ENCODE data around the gene R3HDM2. TPM values are rescaled to one million over a fixed set of nuclear protein-coding genes. Genes with fewer than 3 reads are reported as not detected.

R3HDM2 gene
- total and polyA plus RNA-seq, 2 of the 13 experiments (the other 11 are each of a cell fraction or from before 2014, with no cell fraction given) = 11.1 to 23.5 TPM

- H3K4me3 ChIP-seq (replicated peaks in 1 of 3; ENCODE audit: insufficient read depth in 1 of 3, low read depth in 2 of 3, low read length in 3 of 3) = no peak overlapping the region
- no peaks in the 10 kb centered on the region for H3K9me3 ChIP-seq (ENCODE audit: low read length)
- peaks cover 20 to 80% of the 10 kb centered on the region in 2 experiments for H3K27me3 ChIP-seq (ENCODE audit: control insufficient read depth in 1 of 2, insufficient read depth in 2 of 2, low read length in 2 of 2)
- POLR2A ChIA-PET = no interaction called here
- H3K4me2 ChIP-seq (ENCODE audit: low read depth, low read length) = no peak overlapping the region
- H3K4me1 ChIP-seq (ENCODE audit: insufficient read depth, low read length) = peaks cover 51% of the 10 kb centered on the region
- WGBS (ENCODE audit: low lambda C conversion rate) = 17% methylated on average over 4 of the region's 5 CpGs
- CTCF ChIA-PET (ENCODE audit: low intra/inter-chr PET ratio, low total read pairs) = interaction anchor here (9.8 kb wide), 1 partner anchor 22 kb away, joined by 308 read pairs; a partner anchor contains a TSS
- no peak overlapping the region for H2AFZ ChIP-seq (ENCODE audit: low read length)
- peaks cover 9% of the 10 kb centered on the region; the same call in 1 of the 2 replicates for H4K20me1 ChIP-seq (ENCODE audit: insufficient read depth, low read length)
- no peak for ATAC-seq
- no peaks in the 10 kb centered on the region for H3K79me2 ChIP-seq (ENCODE audit: insufficient read depth, low read length)
- H3K9ac ChIP-seq (ENCODE audit: insufficient read depth, low read depth, low read length) = no peak overlapping the region
- in situ Hi-C loops (cut with HindIII; ENCODE audit: extremely low pct_ligation_motif_present, low pct_unique_long_range_greater_than_20kb) = no loop called here
- FAIRE-seq = no peak
- no peak for DNase-seq (ENCODE audit: low spot score)
- no TSS peak for BruUV-seq (replicated peaks)
- no peak overlapping the region for H3K27ac ChIP-seq (ENCODE audit: extremely low read length, insufficient read depth, low read length)
- no peaks in the 10 kb centered on the region for H3K36me3 ChIP-seq (replicated peaks in 1 of 2; ENCODE audit: control insufficient read depth in 1 of 2, insufficient read depth in 2 of 2, low read length in 2 of 2)
- intact Hi-C loops (cut with micrococcal nuclease; ENCODE audit: unreplicated experiment) = no loop called here
- TF ChIP-seq KLF6 (CRISPR knock-in tag; IDR thresholded peaks at IDR 0.05) (no peak), ZNF720 (CRISPR knock-in tag; IDR thresholded peaks at IDR 0.05) (no peak), RXRB (CRISPR knock-in tag; IDR thresholded peaks at IDR 0.05; ENCODE audit: borderline replicate concordance) (no peak), ZBTB8A (CRISPR knock-in tag; IDR thresholded peaks at IDR 0.05; ENCODE audit: borderline replicate concordance, low read depth) (no peak), NFKBIZ (CRISPR knock-in tag; IDR thresholded peaks at IDR 0.05) (no peak), CREBL2 (CRISPR knock-in tag; IDR thresholded peaks at IDR 0.05; ENCODE audit: borderline replicate concordance) (no peak), GRHL1 (CRISPR knock-in tag; conservative IDR thresholded peaks at IDR 0.05) (no peak), ATF1 (CRISPR knock-in tag; IDR thresholded peaks at IDR 0.05) (no peak), ZBTB39 (CRISPR knock-in tag; IDR thresholded peaks at IDR 0.05) (no peak), CENPT (CRISPR knock-in tag; IDR thresholded peaks at IDR 0.05; ENCODE audit: low read depth) (no peak), KMT2A (CRISPR knock-in tag; IDR thresholded peaks at IDR 0.05) (no peak), RBM22 (optimal IDR thresholded peaks at IDR 0.05; ENCODE audit: low read length) (no peak), ZNF775 (CRISPR knock-in tag; IDR thresholded peaks at IDR 0.05; ENCODE audit: borderline replicate concordance) (no peak)
These were observed 212.6 kb downstream of the R3HDM2 start for GRCh38 chr12:57218030-57218853.
